CD4-positive, alpha-beta T cell treated with Interleukin-15 for 4 hours (primary cell): ENCODE measurements around the gene GPR132.
"Not testable (repeated sequence)": the region's sequence is repeated elsewhere in the genome, so short reads cannot be mapped to it uniquely, and the experiment has no call there.

Experiments
- DNase-seq: peaks from one replicate; pipeline ENCODE4 v3.0.0-alpha.2; 2020; ENCODE audit warnings: low spot score

GPR132 gene

GRCh38 chr14:105041841-105042765 is 23.1 kb downstream of the GPR132 start:
- no peak for DNase-seq

- DNase-seq: no peak
Measured at GRCh38 chr14:105039458-105040205, 25.6 kb downstream of the GPR132 start.

- DNase-seq: not testable (repeated sequence)
Measured at GRCh38 chr14:105035616-105036015, 29.6 kb downstream of the GPR132 start.

GRCh38 chr14:105034315-105035039 is 30.8 kb downstream of the GPR132 start:
- no peak for DNase-seq

- DNase-seq: peak; percentile 30
Measured at GRCh38 chr14:105033412-105033900, 31.8 kb downstream of the GPR132 start.

- not testable (repeated sequence) for DNase-seq
Measured at GRCh38 chr14:105032451-105032901, 32.8 kb downstream of the GPR132 start.

- DNase-seq: no peak
Measured at GRCh38 chr14:105030836-105031396, 34.3 kb downstream of the GPR132 start.

- DNase-seq: no peak
Measured at GRCh38 chr14:105030194-105030593, 35.0 kb downstream of the GPR132 start.

- DNase-seq: no peak
Measured at GRCh38 chr14:105029402-105029801, 35.8 kb downstream of the GPR132 start.

GRCh38 chr14:105028251-105028927 is 36.8 kb downstream of the GPR132 start:
- DNase-seq: no peak

GRCh38 chr14:105027718-105028117 is 37.5 kb downstream of the GPR132 start:
- DNase-seq: not testable (repeated sequence)

GRCh38 chr14:105026802-105027563 is 38.2 kb downstream of the GPR132 start:
- DNase-seq: no peak

- DNase-seq: peak; percentile 51
Measured at GRCh38 chr14:105026033-105026785, 39.0 kb downstream of the GPR132 start.

- no peak for DNase-seq
Measured at GRCh38 chr14:105025429-105025828, 39.8 kb downstream of the GPR132 start.

GRCh38 chr14:105023791-105024480 is 41.3 kb downstream of the GPR132 start:
- DNase-seq: no peak

GRCh38 chr14:105023144-105023543 is 42.1 kb downstream of the GPR132 start:
- no peak for DNase-seq

- DNase-seq: no peak
Measured at GRCh38 chr14:105022276-105022670, 43.0 kb downstream of the GPR132 start.

GRCh38 chr14:105021656-105022275 is 43.5 kb downstream of the GPR132 start:
- peak; percentile 19 for DNase-seq
